Endothelial cell of umbilical vein (primary cell): ENCODE data around the gene CTXN2. TPM values are rescaled to one million over a fixed set of nuclear protein-coding genes. Genes with fewer than 3 reads are reported as not detected.

Experiments
- BruUV-seq: library from RNA; stranded (reverse); fragments of 400-500 nt; replicated peaks from 2 replicates; lab custom pipeline; 2021; lab: Mats Ljungman, UMichigan
- CTCF ChIA-PET: fragments of 300-600, 350-600 bp; sonication (Branson Sonifier 250); formaldehyde crosslinking; loops from one replicate; lab custom pipeline; 2021; ENCODE audit warnings: antibody characterized with exemption, inconsistent platforms; lab: Charles Lee
- POLR2A ChIA-PET: fragments of 300-600, 350-600 bp; sonication (Branson Sonifier 250); formaldehyde crosslinking; loops from one replicate; lab custom pipeline; 2021; ENCODE audit warnings: antibody characterized with exemption, inconsistent platforms; lab: Charles Lee
- DNase-seq: peaks from one replicate; pipeline ENCODE4 v3.0.0-alpha.2; 2011; ENCODE audit warnings: low read depth, low spot score
- FAIRE-seq: peaks from 2 replicates; lab custom pipeline; 2011; peaks lifted over from hg19 to GRCh38; lab: Jason Lieb, UNC
- H2AFZ ChIP-seq: 2 replicates; pipeline ENCODE4 v1.6.0; 2012; ENCODE audit warnings: low read depth, low read length, control low read depth, inconsistent platforms
- H3K27ac ChIP-seq: 2 replicates; pipeline ENCODE4 v1.5.1; 2011; ENCODE audit warnings: low read depth, mild to moderate bottlenecking, control low read depth, low read length, moderate library complexity; ENCODE audit not compliant: insufficient read depth
- H3K27me3 ChIP-seq, 2 experiments: 2 replicates each; pipeline versions ENCODE4 v1.6.0 to v1.6.1; 2011; ENCODE audit warnings: low read length in 2 of 2, mixed read lengths in 1 of 2; ENCODE audit not compliant: control insufficient read depth in 2 of 2, insufficient read depth in 2 of 2
- H3K36me3 ChIP-seq, 2 experiments: 2 replicates in 1 of 2; 3 replicates in 1 of 2; pipeline ENCODE4 v1.5.1; 2011; ENCODE audit warnings: low read length in 2 of 2, mild to moderate bottlenecking in 1 of 2, moderate library complexity in 1 of 2; ENCODE audit not compliant: control insufficient read depth in 2 of 2, insufficient read depth in 2 of 2; ENCODE audit errors: extremely low read depth in 1 of 2
- H3K4me1 ChIP-seq: 3 replicates; pipeline ENCODE4 v1.5.1; 2011; ENCODE audit warnings: mild to moderate bottlenecking, low read length; ENCODE audit not compliant: control insufficient read depth, insufficient read depth; ENCODE audit errors: extremely low read depth
- H3K4me2 ChIP-seq: 2 replicates; pipeline ENCODE4 v1.6.1; 2011; ENCODE audit warnings: low read length, control low read depth, mixed read lengths; ENCODE audit not compliant: insufficient read depth
- H3K4me3 ChIP-seq, 3 experiments: fragments of 200-600 bp in 1 of 3; sonication (generic), shearing (Covaris generic) in 1 of 3; replicated peaks in 1 of 3; 2 replicates each; pipeline ENCODE4 v1.5.1; 2011 to 2016; ENCODE audit warnings: control low read depth in 3 of 3, low read length in 3 of 3, mild to moderate bottlenecking in 2 of 3, inconsistent platforms in 1 of 3, low read depth in 1 of 3, moderate library complexity in 1 of 3; ENCODE audit not compliant: insufficient read depth in 1 of 3
- H3K79me2 ChIP-seq: 2 replicates; pipeline ENCODE4 v1.6.0; 2012; ENCODE audit warnings: low read length, inconsistent platforms; ENCODE audit not compliant: control insufficient read depth, insufficient read depth
- H3K9ac ChIP-seq: replicated peaks from 2 replicates; pipeline ENCODE3; 2011; ENCODE audit warnings: low read length, control low read depth; ENCODE audit not compliant: insufficient read depth; ENCODE audit errors: extremely low read depth
- H3K9me1 ChIP-seq: replicated peaks from 3 replicates; pipeline ENCODE4 v1.6.0; 2011; ENCODE audit warnings: mild to moderate bottlenecking, low read length; ENCODE audit not compliant: control insufficient read depth, insufficient read depth; ENCODE audit errors: extremely low read depth
- H3K9me3 ChIP-seq: replicated peaks from 2 replicates; pipeline ENCODE4 v1.5.1; 2012; ENCODE audit warnings: low read length, inconsistent platforms; ENCODE audit not compliant: control insufficient read depth, insufficient read depth
- H4K20me1 ChIP-seq: replicated peaks from 2 replicates; pipeline ENCODE3; 2011; ENCODE audit warnings: mild to moderate bottlenecking, low read length; ENCODE audit not compliant: control insufficient read depth, insufficient read depth; ENCODE audit errors: extremely low read depth
- EZH2 ChIP-seq: IDR thresholded peaks from 2 replicates; pipeline ENCODE4 v1.6.1; 2012; ENCODE audit warnings: borderline replicate concordance, low read depth, mild to moderate bottlenecking, moderate library complexity, low read length, inconsistent platforms; ENCODE audit not compliant: severe bottlenecking
- FOS ChIP-seq: IDR thresholded peaks from 2 replicates; pipeline ENCODE4 v1.6.1; 2011; ENCODE audit warnings: mild to moderate bottlenecking, low read length, moderate library complexity, borderline replicate concordance; ENCODE audit not compliant: insufficient read depth
- GATA2 ChIP-seq: IDR thresholded peaks from 2 replicates; pipeline ENCODE4 v1.7.0; 2011; ENCODE audit warnings: low read depth, mild to moderate bottlenecking, moderate library complexity, mixed read lengths, low read length; ENCODE audit not compliant: insufficient read length, insufficient read depth
- JUN ChIP-seq: IDR thresholded peaks from 2 replicates; pipeline ENCODE4 v1.6.1; 2011; ENCODE audit warnings: borderline replicate concordance, low read depth; ENCODE audit not compliant: insufficient read length, insufficient read depth
- MYC ChIP-seq: IDR thresholded peaks from one replicate; pipeline ENCODE4 v1.6.1; 2011; ENCODE audit warnings: mild to moderate bottlenecking, low read depth, low read length
- POLR2A ChIP-seq: IDR thresholded peaks from 2 replicates; pipeline ENCODE4 v1.6.1; 2012; ENCODE audit warnings: low read depth, mild to moderate bottlenecking, control low read depth, low read length
- POLR2AphosphoS5 ChIP-seq: IDR thresholded peaks from 2 replicates; pipeline ENCODE4 v1.6.1; 2012; ENCODE audit warnings: low read depth, mild to moderate bottlenecking, control low read depth, low read length, moderate library complexity; ENCODE audit not compliant: insufficient read depth
- dilution Hi-C: fragments of 300-500 bp; cut with MboI; formaldehyde crosslinking; loops from one replicate; pipeline ENCODE4 v1.15.0; 2019; ENCODE audit warnings: low sequenced_read_pairs; ENCODE audit not compliant: extremely low pct_ligation_motif_present
- intact Hi-C: fragments of 100-400 bp; cut with micrococcal nuclease; formaldehyde crosslinking; loops from one replicate; pipeline ENCODE4 v1.10.0; 2022
- polyA plus RNA-seq, 4 experiments: library from polyadenylated mRNA; depleted of rRNA in 3 of 4; stranded (reverse) in 3 of 4; unstranded in 1 of 4; fragments of >200 nt; gene quantifications; 2 replicates each; pipeline versions ENCODE4 v1.2.1 to v1.2.3, GENCODE V29; 2011 to 2012; ENCODE audit warnings: missing spikeins in 1 of 4
- total RNA-seq: library from RNA; stranded (reverse); gene quantifications from 2 replicates; pipeline ENCODE4 v1.2.3, GENCODE V29; 2021
- TF ChIP-seq, protein P1 (sequence below): IDR thresholded peaks from 2 replicates; pipeline ENCODE4 v1.6.1; 2011; ENCODE audit not compliant: insufficient read depth, insufficient read length
- TF ChIP-seq, protein P2 (sequence below), 2 donors: IDR thresholded peaks; 1 replicate in 1 of 2; 2 replicates in 1 of 2; pipeline ENCODE4 v1.5.1; 2011; ENCODE audit warnings: low read length in 2 of 2, mild to moderate bottlenecking in 2 of 2, moderate library complexity in 2 of 2, control low read depth in 1 of 2, inconsistent platforms in 1 of 2, low read depth in 1 of 2; ENCODE audit not compliant: insufficient read depth in 1 of 2; ENCODE audit errors: extremely low read depth in 1 of 2

Gene CTXN2
- total and polyA plus RNA-seq, 2 donors (not counting 3 experiments of a cell fraction or from before 2014, with no cell fraction given) = 0.01 TPM; not detected in 1

- Histone ChIP-seq H3K9me1 (no peaks in the 10 kb centered on the region), H3K27me3 (peaks cover 2 to 4% of the 10 kb centered on the region in 2 experiments), H3K9me3 (no peaks in the 10 kb centered on the region), H3K4me1 (no peaks in the 10 kb centered on the region), H3K36me3 (no peaks in the 10 kb centered on the region), H2AFZ (no peak overlapping the region), H4K20me1 (no peaks in the 10 kb centered on the region), H3K79me2 (no peaks in the 10 kb centered on the region), H3K4me3 (no peak overlapping the region), H3K4me2 (no peak overlapping the region), H3K27ac (no peak overlapping the region), H3K9ac (no peak overlapping the region)
- no peak for DNase-seq
- dilution Hi-C loops = no loop called here
- CTCF ChIA-PET = interaction anchor here (1.3 kb wide), 1 partner anchor 10 kb away, joined by 3 read pairs; no protein-coding TSS in a partner anchor
- no TSS peak for BruUV-seq
- FAIRE-seq = no peak
- POLR2A ChIA-PET = interaction anchor here (0.6 kb wide), 1 partner anchor 15 kb away, joined by 3 read pairs; no protein-coding TSS in a partner anchor
- intact Hi-C loops = no loop called here
- TF ChIP-seq POLR2AphosphoS5 = no peak
- no peak for TF ChIP-seq FOS
- no peak for TF ChIP-seq MYC
- no peak for TF ChIP-seq GATA2
- no peak for TF ChIP-seq POLR2A
- TF ChIP-seq, protein P1, sequence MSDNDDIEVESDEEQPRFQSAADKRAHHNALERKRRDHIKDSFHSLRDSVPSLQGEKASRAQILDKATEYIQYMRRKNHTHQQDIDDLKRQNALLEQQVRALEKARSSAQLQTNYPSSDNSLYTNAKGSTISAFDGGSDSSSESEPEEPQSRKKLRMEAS = no peak
- TF ChIP-seq, protein P2, sequence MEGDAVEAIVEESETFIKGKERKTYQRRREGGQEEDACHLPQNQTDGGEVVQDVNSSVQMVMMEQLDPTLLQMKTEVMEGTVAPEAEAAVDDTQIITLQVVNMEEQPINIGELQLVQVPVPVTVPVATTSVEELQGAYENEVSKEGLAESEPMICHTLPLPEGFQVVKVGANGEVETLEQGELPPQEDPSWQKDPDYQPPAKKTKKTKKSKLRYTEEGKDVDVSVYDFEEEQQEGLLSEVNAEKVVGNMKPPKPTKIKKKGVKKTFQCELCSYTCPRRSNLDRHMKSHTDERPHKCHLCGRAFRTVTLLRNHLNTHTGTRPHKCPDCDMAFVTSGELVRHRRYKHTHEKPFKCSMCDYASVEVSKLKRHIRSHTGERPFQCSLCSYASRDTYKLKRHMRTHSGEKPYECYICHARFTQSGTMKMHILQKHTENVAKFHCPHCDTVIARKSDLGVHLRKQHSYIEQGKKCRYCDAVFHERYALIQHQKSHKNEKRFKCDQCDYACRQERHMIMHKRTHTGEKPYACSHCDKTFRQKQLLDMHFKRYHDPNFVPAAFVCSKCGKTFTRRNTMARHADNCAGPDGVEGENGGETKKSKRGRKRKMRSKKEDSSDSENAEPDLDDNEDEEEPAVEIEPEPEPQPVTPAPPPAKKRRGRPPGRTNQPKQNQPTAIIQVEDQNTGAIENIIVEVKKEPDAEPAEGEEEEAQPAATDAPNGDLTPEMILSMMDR (IDR thresholded peaks at IDR 0.05; ENCODE audit: extremely low read depth in 1 of 2, insufficient read depth in 1 of 2, low read depth in 1 of 2, low read length in 2 of 2) = no peak
- TF ChIP-seq JUN = no peak
- TF ChIP-seq EZH2 = no peak
Observed at GRCh38 chr15:48233246-48233645, 41.8 kb downstream of the CTXN2 start.
